Measurements from ENCODE around the gene RASA2.

- TF ChIP-seq CTCF (IDR thresholded peaks at IDR 0.05) = no peak
- no peak for TF ChIP-seq ZFX (IDR thresholded peaks at IDR 0.05; ENCODE audit: borderline replicate concordance)
These were observed 173.8 kb downstream of the RASA2 start for GRCh38 chr3:141660614-141660947.

Data from 22Rv1 (cell line).